Transverse colon (tissue), 4 donors: ENCODE data around the gene RPL9. TPM values are rescaled to one million over a fixed set of nuclear protein-coding genes. Genes with fewer than 3 reads are reported as not detected.
"Not testable (repeated sequence)": the region's sequence is repeated elsewhere in the genome, so short reads cannot be mapped to it uniquely, and the experiment has no call there.

Experiments
- DNase-seq: peaks from one replicate; pipeline ENCODE4 v3.0.0-alpha.2; 2019
- H3K27ac ChIP-seq, 4 donors: fragments of 200-600 bp; sonication (generic); 2 replicates each; pipeline ENCODE4 v1.5.1; 2016 to 2018; ENCODE audit warnings: inconsistent platforms in 4 of 4
- H3K27me3 ChIP-seq: fragments of 200-600 bp; sonication (generic); 2 replicates; pipeline ENCODE4 v1.5.1; 2017; ENCODE audit warnings: inconsistent platforms
- H3K36me3 ChIP-seq, 4 donors: fragments of 200-600 bp; sonication (generic); 2 replicates each; pipeline ENCODE4 v1.5.1; 2017 to 2019; ENCODE audit warnings: inconsistent platforms in 4 of 4
- H3K4me1 ChIP-seq, 4 donors: fragments of 200-600 bp; sonication (generic); 2 replicates each; pipeline ENCODE4 v1.5.1; 2017 to 2020; ENCODE audit warnings: inconsistent platforms in 4 of 4
- H3K4me3 ChIP-seq, 4 donors: fragments of 200-600 bp; sonication (generic); 1 replicate in 1 of 4; 2 replicates in 3 of 4; pipeline versions ENCODE4 v1.5.1 to v1.6.1; 2017 to 2019; ENCODE audit warnings: inconsistent platforms in 4 of 4
- H3K9me3 ChIP-seq, 2 donors: fragments of 200-600 bp; sonication (generic); 2 replicates each; pipeline ENCODE4 v1.5.1; 2017 to 2019; ENCODE audit warnings: inconsistent platforms in 2 of 2
- EP300 ChIP-seq: sonication (generic); formaldehyde crosslinking; IDR thresholded peaks from one replicate; pipeline ENCODE4 v1.6.1; 2017; ENCODE audit warnings: antibody characterized with exemption, low read depth
- POLR2A ChIP-seq: fragments of 450-650 bp; IDR thresholded peaks from one replicate; pipeline ENCODE4 v1.6.1; 2016; ENCODE audit warnings: antibody characterized with exemption, mild to moderate bottlenecking, moderate library complexity
- POLR2AphosphoS5 ChIP-seq, 3 donors: sonication (generic); formaldehyde crosslinking; IDR thresholded peaks; one replicate each; pipeline ENCODE4 v1.6.1; 2016; ENCODE audit warnings: antibody characterized with exemption in 3 of 3
- WGBS, 2 donors: methylation state at CpG; one replicate each; pipeline ENCODE4 v1.1.5; 2018; ENCODE audit warnings: low coverage in 1 of 2; 5-methylcytosine and 5-hydroxymethylcytosine counted together
- in situ Hi-C, 4 donors: fragments of 200-750 bp; cut with MboI; loops; one replicate each; pipeline versions ENCODE4 v1.15.0 to v1.15.1; 2017; ENCODE audit warnings: low sequenced_read_pairs in 3 of 4, low pct_ligation_motif_present in 1 of 4, low pct_unique_long_range_greater_than_20kb in 1 of 4
- intact Hi-C: fragments of 100-400 bp; cut with DNase I; formaldehyde crosslinking; loops from one replicate; pipeline ENCODE4 v1.15.1; 2023; ENCODE audit warnings: low total_unique reads
- total RNA-seq, 4 donors: library from RNA; depleted of rRNA; stranded (reverse); fragments of >200 nt; gene quantifications; one replicate each; pipeline ENCODE4 v1.1.0, GENCODE V29; 2016
- TF ChIP-seq, protein P1 (sequence below), 5 experiments: fragments of 200-600 bp in 3 of 5; fragments of 450-650 bp in 2 of 5; sonication (generic) in 3 of 5; IDR thresholded peaks; 1 replicate in 2 of 5; 2 replicates in 3 of 5; pipeline ENCODE4 v1.5.1; 2016 to 2017; ENCODE audit warnings: antibody characterized with exemption in 5 of 5, inconsistent platforms in 3 of 5, mild to moderate bottlenecking in 2 of 5, moderate library complexity in 1 of 5

RPL9 gene
- total RNA-seq, 4 donors from 2014 or later, result 408 to 2,811 (median 1,755) TPM

DNA sequence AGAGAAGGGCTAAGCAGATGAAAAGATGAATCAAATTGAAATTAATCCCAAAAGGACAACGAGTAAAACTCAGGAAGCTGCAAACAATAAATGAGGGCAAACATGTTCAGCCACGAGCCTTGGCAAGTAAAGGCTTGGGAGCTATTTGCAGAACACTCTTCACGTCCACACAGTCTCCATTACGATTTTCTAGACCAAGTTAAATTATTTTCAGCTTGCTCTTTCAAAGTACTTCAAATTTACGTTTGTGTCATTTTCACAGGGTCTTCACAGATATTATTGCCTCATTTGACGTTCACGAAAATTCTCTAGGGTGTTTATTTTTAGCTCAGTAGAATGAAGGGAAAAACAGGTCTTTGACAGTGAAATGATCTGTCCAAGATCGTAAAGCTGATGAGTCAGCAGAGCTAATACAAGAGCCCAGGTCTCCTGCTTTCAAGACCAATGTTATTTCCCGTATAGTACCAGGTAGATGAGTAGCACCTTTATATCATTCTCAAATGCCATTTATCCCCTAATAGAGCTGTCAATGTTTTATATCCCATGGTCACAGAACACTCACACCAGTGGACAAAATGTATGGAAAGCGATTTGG lies 31.1 kb downstream of the RPL9 start:
- TF ChIP-seq POLR2A, result no peak
- TF ChIP-seq, protein P1, sequence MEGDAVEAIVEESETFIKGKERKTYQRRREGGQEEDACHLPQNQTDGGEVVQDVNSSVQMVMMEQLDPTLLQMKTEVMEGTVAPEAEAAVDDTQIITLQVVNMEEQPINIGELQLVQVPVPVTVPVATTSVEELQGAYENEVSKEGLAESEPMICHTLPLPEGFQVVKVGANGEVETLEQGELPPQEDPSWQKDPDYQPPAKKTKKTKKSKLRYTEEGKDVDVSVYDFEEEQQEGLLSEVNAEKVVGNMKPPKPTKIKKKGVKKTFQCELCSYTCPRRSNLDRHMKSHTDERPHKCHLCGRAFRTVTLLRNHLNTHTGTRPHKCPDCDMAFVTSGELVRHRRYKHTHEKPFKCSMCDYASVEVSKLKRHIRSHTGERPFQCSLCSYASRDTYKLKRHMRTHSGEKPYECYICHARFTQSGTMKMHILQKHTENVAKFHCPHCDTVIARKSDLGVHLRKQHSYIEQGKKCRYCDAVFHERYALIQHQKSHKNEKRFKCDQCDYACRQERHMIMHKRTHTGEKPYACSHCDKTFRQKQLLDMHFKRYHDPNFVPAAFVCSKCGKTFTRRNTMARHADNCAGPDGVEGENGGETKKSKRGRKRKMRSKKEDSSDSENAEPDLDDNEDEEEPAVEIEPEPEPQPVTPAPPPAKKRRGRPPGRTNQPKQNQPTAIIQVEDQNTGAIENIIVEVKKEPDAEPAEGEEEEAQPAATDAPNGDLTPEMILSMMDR (IDR thresholded peaks at IDR 0.05), result no peak
- no peak for TF ChIP-seq POLR2AphosphoS5 (IDR thresholded peaks at IDR 0.05)
- 45 to 60% methylated on average over 10 of the region's 10 CpGs for WGBS, 2 donors
- DNase-seq, result no peak
- in situ Hi-C loops (loop anchor here in 1 of 4 donors (25.0 kb wide), 1 partner anchor 540 kb away; no protein-coding TSS in a partner anchor), intact Hi-C loops (no loop called here)
- no peak overlapping the region for H3K27ac ChIP-seq
- no peak overlapping the region for H3K4me3 ChIP-seq
- H3K4me1 ChIP-seq, result no peaks in the 10 kb centered on the region
- H3K27me3 ChIP-seq, result no peaks in the 10 kb centered on the region
- H3K9me3 ChIP-seq, result no peaks in the 10 kb centered on the region
- H3K36me3 ChIP-seq, result no peaks in the 10 kb centered on the region

- TF ChIP-seq EP300, result no peak
- TF ChIP-seq POLR2A, result no peak
- TF ChIP-seq POLR2AphosphoS5 (IDR thresholded peaks at IDR 0.05), result no peak
- TF ChIP-seq, protein P1 (IDR thresholded peaks at IDR 0.05), result no peak
- in situ Hi-C loops, result loop anchor here in 1 of 4 donors (25.0 kb wide), 1 partner anchor 539 kb away; no protein-coding TSS in a partner anchor
- 92 to 100% methylated on average over 1 of the region's 1 CpG for WGBS, 2 donors
- no peak overlapping the region for H3K4me3 ChIP-seq
- intact Hi-C loops, result no loop called here
- no peaks in the 10 kb centered on the region for H3K9me3 ChIP-seq
- no peaks in the 10 kb centered on the region for H3K36me3 ChIP-seq
- H3K4me1 ChIP-seq, result no peaks in the 10 kb centered on the region
- no peak for DNase-seq
- H3K27me3 ChIP-seq, result no peaks in the 10 kb centered on the region
- H3K27ac ChIP-seq, result no peak overlapping the region
Observed at GRCh38 chr4:39426728-39427127, 32.0 kb downstream of the RPL9 start.

GRCh38 chr4:39425297-39425696 lies 33.4 kb downstream of the RPL9 start:
- intact Hi-C loops, H3K4me1 ChIP-seq, DNase-seq, H3K27ac ChIP-seq, H3K4me3 ChIP-seq, H3K36me3 ChIP-seq, H3K9me3 ChIP-seq, H3K27me3 ChIP-seq: not testable (repeated sequence)
- in situ Hi-C loops, result loop anchor here in 1 of 4 donors (25.0 kb wide), 1 partner anchor 538 kb away; no protein-coding TSS in a partner anchor
- 75 to 84% methylated on average over 1 of the region's 1 CpG for WGBS, 2 donors

DNA sequence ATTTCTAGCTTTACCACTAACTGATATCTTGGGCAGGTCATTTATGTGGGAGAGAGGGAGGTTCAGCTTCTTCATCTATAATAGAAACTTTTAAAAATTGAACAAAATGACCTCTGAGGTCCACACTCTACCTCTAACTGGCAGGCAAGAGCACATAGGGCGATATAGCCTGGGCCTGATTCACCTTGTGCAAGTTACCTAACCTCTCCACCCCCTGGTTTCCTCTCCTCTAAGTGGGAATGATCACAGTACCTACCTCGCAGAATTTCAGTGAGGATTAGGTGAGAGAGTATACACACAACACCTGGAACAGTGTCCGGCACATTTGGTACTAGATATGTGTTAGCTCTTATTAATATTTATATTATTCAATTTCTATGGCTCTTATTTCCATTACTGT lies 36.5 kb downstream of the RPL9 start:
- TF ChIP-seq POLR2AphosphoS5 (IDR thresholded peaks at IDR 0.05) (no peak), EP300 (no peak), POLR2A (no peak)
- TF ChIP-seq, protein P1 (IDR thresholded peaks at IDR 0.05), result no peak
- intact Hi-C loops, result no loop called here
- no peak overlapping the region for H3K27ac ChIP-seq
- H3K9me3 ChIP-seq, result no peaks in the 10 kb centered on the region
- no peaks in the 10 kb centered on the region for H3K36me3 ChIP-seq
- WGBS, 2 donors, result 87 to 90% methylated on average over 2 to 3 of the region's 3 CpGs
- no peaks in the 10 kb centered on the region for H3K27me3 ChIP-seq
- no peak overlapping the region for H3K4me3 ChIP-seq
- no peaks in the 10 kb centered on the region for H3K4me1 ChIP-seq
- in situ Hi-C loops, result no loop called here
- no peak for DNase-seq
